Heart right ventricle (tissue), 16 donors: ENCODE measurements around the gene RFC3. TPM values are rescaled to one million over a fixed set of nuclear protein-coding genes. Genes with fewer than 3 reads are reported as not detected.

Experiments used
- ATAC-seq, 8 donors: fragments of 200-7000 bp; cut with Tn5 transposase; one replicate each; pipeline ENCODE4 v1.9.1; 2020; ENCODE audit warnings: mild to moderate bottlenecking in 8 of 8, moderate library complexity in 8 of 8, moderate number of reproducible peaks in 1 of 8
- DNase-seq, 2 donors: peaks; one replicate each; pipeline ENCODE4 v3.0.0-alpha.2; 2020
- H3K27ac ChIP-seq, 10 donors: fragments of 200-600 bp; sonication (generic) in 2 of 10; one replicate each; pipeline versions ENCODE4 v1.5.0 to v1.8.0; 2020 to 2022; ENCODE audit warnings: mild to moderate bottlenecking in 3 of 10
- H3K27me3 ChIP-seq, 7 donors: fragments of 200-600 bp; one replicate each; pipeline ENCODE4 v1.8.0; 2021 to 2022; ENCODE audit warnings: mild to moderate bottlenecking in 2 of 7
- H3K36me3 ChIP-seq, 9 donors: fragments of 200-600 bp; sonication (generic) in 1 of 9; one replicate each; pipeline versions ENCODE4 v1.5.0 to v1.8.0; 2020 to 2022; ENCODE audit warnings: mild to moderate bottlenecking in 2 of 9
- H3K4me1 ChIP-seq, 9 donors: fragments of 200-600 bp; sonication (generic) in 1 of 9; one replicate each; pipeline versions ENCODE4 v1.5.0 to v1.8.0; 2020 to 2022; ENCODE audit warnings: mild to moderate bottlenecking in 4 of 9
- H3K4me3 ChIP-seq, 10 donors: fragments of 200-600 bp; sonication (generic) in 2 of 10; one replicate each; pipeline versions ENCODE4 v1.5.0 to v1.8.0; 2020 to 2022; ENCODE audit warnings: mild to moderate bottlenecking in 7 of 10, moderate library complexity in 2 of 10
- H3K9me3 ChIP-seq, 11 donors: fragments of 200-600 bp in 10 of 11; sonication (generic) in 2 of 11; one replicate each; pipeline versions ENCODE4 v1.5.0 to v1.8.0; 2013 to 2022; ENCODE audit warnings: mild to moderate bottlenecking in 2 of 11, control low read depth in 1 of 11, moderate library complexity in 1 of 11
- WGBS, 2 donors: extraction: QIAGEN DNeasy Blood & Tissue Kit; methylation state at CpG; one replicate each; pipeline ENCODE4 v1.1.7; 2013; ENCODE audit warnings: inconsistent platforms in 1 of 2; 5-methylcytosine and 5-hydroxymethylcytosine counted together
- intact Hi-C, 10 donors: fragments of 100-400 bp; cut with DNase I; formaldehyde crosslinking; loops; one replicate each; pipeline versions ENCODE4 v1.11.1 to v1.14.2; 2022
- polyA plus RNA-seq, 2 donors: library from polyadenylated mRNA; stranded (reverse); fragments of 200-250 nt; gene quantifications; one replicate each; pipeline ENCODE4 v1.2.3, GENCODE V29; 2013
- total RNA-seq, 10 donors: library from RNA; stranded (reverse); fragmentation: NEBNext Ultra II Directional in 3 of 10; extraction: Animal tissue kit (Norgen Biotek cat#: 25700) in 3 of 10; gene quantifications; one replicate each; pipeline versions ENCODE4 v1.2.1 to v1.2.4, GENCODE V29; 2021 to 2023
- TF ChIP-seq, protein P1 (sequence below), 9 donors: fragments of 200-600 bp; sonication (generic) in 2 of 9; IDR thresholded peaks; one replicate each; pipeline versions ENCODE4 v1.5.0 to v1.8.0; 2021 to 2022; ENCODE audit warnings: antibody characterized with exemption in 9 of 9, mild to moderate bottlenecking in 5 of 9, moderate library complexity in 1 of 9
- donor health status: Arrhythmogenic right ventricular cardiomyopathy.
- donor health status: ischemic (EF 13 %, LVEDD 7.1; RV severe dilation, severe dysfunction).
- donor health status: healthy with polysubstance abuse.
- donor health status: DM: no; HTN: yes; CAD: no.
- donor health status: DM: no; HTN: no; CAD: no.
- donor health status: ischemic (EF 25% LVEDD 6.9; RV normal size, moderate dysfunction).
- donor health status: ischemic (EF 25% LVEDD 5.7; RV mildly dilated, moderate dysfunction).
- donor health status: healthy.
- donor health status: DM: yes; HTN: yes; CAD: no.
- donor health status: Ischemic cardiomyopathy.
- donor health status: ischemic (EF 35%, LVEDD 5.7; RV mildly dilated, moderate dysfunction).
- donor health status: nonischemic (EF 11% LVEDD 7.7; RV severe dilation, severe dysfunction).
- donor health status: DM: yes; HTN: yes; CAD: no.
- donor health status: PGD.
- donor health status: ischemic (EF 29% LVEDD 5.4; RV normal size, mild dysfunction).
- donor health status: nonischemic (EF 23%, LVEDD 6.1; RV moderate dilation, normal function).

The RFC3 gene
- total and polyA plus RNA-seq, 12 donors = 2.5 to 7.0 (median 5.2) TPM

DNA sequence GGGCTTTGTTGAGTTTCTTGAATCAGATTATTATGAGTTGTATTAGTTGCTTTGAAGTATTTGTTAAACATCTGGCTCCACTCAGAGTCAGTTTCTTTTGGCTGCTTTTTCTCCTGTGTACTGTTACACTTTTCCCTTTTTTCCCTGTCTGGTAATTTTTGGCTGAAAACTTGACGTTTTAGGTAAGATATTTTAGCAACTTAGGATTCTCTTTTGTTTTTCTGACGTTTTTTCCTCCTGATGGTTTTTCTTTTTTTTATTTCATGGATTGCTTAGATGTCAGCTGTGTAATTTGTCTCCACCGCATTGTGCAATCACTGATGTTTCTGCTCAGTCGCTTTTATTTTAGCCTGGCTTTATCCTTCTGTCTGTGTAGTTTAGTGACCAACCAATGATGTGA lies 20.7 kb downstream of the RFC3 start:
- Histone ChIP-seq H3K27me3 (no peaks in the 10 kb centered on the region), H3K27ac (peak overlapping the region in 1 of 10 donors; percentile 26), H3K36me3 (peaks cover 0 to 39% (median 0%) of the 10 kb centered on the region in 9 donors), H3K4me3 (no peak overlapping the region), H3K4me1 (peaks cover 0 to 21% (median 0%) of the 10 kb centered on the region in 9 donors), H3K9me3 (no peaks in the 10 kb centered on the region)
- no peak for DNase-seq
- ATAC-seq = peak in 4 of 8 donors; percentile 27 to 58 (median 47)
- 52 to 78% methylated on average over 4 of the region's 4 CpGs for WGBS, 2 donors
- intact Hi-C loops = no loop called here
- TF ChIP-seq, protein P1, sequence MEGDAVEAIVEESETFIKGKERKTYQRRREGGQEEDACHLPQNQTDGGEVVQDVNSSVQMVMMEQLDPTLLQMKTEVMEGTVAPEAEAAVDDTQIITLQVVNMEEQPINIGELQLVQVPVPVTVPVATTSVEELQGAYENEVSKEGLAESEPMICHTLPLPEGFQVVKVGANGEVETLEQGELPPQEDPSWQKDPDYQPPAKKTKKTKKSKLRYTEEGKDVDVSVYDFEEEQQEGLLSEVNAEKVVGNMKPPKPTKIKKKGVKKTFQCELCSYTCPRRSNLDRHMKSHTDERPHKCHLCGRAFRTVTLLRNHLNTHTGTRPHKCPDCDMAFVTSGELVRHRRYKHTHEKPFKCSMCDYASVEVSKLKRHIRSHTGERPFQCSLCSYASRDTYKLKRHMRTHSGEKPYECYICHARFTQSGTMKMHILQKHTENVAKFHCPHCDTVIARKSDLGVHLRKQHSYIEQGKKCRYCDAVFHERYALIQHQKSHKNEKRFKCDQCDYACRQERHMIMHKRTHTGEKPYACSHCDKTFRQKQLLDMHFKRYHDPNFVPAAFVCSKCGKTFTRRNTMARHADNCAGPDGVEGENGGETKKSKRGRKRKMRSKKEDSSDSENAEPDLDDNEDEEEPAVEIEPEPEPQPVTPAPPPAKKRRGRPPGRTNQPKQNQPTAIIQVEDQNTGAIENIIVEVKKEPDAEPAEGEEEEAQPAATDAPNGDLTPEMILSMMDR (IDR thresholded peaks at IDR 0.05) = no peak

DNA sequence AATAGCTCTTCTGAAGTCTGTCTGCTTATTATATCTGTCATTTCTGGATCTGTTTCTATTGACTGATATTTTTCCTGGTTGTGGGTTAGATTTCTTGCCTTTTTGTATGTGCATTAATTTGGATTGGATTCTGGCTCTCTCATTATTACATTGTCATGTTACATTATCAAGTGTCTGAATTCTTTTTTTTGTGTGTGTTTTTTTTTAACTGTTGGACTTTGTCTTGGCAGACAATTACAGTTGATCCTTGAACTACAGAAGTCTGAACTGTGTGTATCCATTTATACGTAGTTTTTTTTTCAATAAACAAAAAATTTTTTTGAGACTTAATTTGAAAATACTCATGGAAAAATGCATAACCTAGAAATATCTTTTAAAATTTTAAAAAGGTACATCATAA lies 22.5 kb downstream of the RFC3 start:
- intact Hi-C loops = no loop called here
- 78 to 91% methylated on average over 1 of the region's 1 CpG for WGBS, 2 donors

DNA sequence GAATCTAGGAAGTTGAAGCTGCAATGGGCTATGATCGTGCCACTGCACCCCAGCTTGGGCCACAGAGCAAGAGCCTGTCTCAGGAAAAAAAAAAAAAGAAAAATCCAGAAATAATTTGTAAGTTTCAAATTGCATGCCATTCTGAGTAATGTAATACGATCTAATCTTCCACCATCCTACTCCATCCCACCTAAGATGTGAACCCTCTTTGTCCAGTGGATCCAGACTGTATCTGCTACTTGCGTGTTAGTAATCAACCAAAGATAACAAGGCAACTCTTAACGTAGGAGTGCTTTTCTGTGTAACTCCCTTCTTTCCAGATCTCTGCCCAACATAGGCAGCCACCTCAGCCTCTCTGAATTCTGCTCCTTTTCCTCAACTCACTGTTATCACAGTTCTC lies 24.3 kb downstream of the RFC3 start:
- intact Hi-C loops = no loop called here
- no peaks in the 10 kb centered on the region for H3K4me1 ChIP-seq
- no peaks in the 10 kb centered on the region for H3K9me3 ChIP-seq
- TF ChIP-seq, protein P1 (IDR thresholded peaks at IDR 0.05) = no peak
- WGBS, 2 donors = 73 to 83% methylated on average over 4 of the region's 4 CpGs
- H3K27ac ChIP-seq = no peak overlapping the region
- peaks cover 0 to 9% (median 0%) of the 10 kb centered on the region in 9 donors for H3K36me3 ChIP-seq
- no peaks in the 10 kb centered on the region for H3K27me3 ChIP-seq
- H3K4me3 ChIP-seq = no peak overlapping the region
- DNase-seq (no peak), ATAC-seq (no peak)

More for the DNA sequence above, 22.5 kb downstream of the RFC3 start:
- Histone ChIP-seq H3K9me3 (no peaks in the 10 kb centered on the region), H3K27ac (no peak overlapping the region), H3K27me3 (no peaks in the 10 kb centered on the region), H3K4me1 (peaks cover 0 to 5% (median 0%) of the 10 kb centered on the region in 9 donors), H3K36me3 (peaks cover 0 to 24% (median 0%) of the 10 kb centered on the region in 9 donors), H3K4me3 (no peak overlapping the region)
- TF ChIP-seq, protein P1 (IDR thresholded peaks at IDR 0.05) = no peak
- ATAC-seq = no peak
- no peak for DNase-seq

DNA sequence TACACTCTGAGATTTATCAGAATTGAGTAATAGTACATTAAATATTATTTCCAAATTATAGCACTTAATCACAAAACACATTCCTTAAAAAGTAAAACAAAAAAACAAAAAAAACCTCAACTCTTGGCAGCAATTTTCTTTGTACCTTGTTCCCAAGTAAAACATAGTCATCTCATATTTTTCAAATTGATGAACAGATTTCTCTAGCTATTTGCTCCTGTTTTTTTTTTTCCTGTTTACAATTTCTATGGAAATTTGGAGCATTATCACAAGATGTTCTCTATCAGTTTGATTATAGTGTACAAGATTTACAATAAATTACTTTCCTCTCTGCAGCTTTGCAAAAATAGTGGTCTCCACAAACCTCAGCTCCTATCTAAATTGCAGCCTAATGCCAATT lies 25.0 kb downstream of the RFC3 start:
- no peak for ATAC-seq
- TF ChIP-seq, protein P1 (IDR thresholded peaks at IDR 0.05) = no peak

More for the DNA sequence above, 25.0 kb downstream of the RFC3 start:
- no peak for DNase-seq
- H3K4me1 ChIP-seq = no peaks in the 10 kb centered on the region
- intact Hi-C loops = no loop called here
- H3K36me3 ChIP-seq = peaks cover 0 to 9% (median 0%) of the 10 kb centered on the region in 9 donors
- H3K27ac ChIP-seq = no peak overlapping the region
- H3K9me3 ChIP-seq = no peaks in the 10 kb centered on the region
- no peak overlapping the region for H3K4me3 ChIP-seq
- no peaks in the 10 kb centered on the region for H3K27me3 ChIP-seq
